RPMI8226 (cell line): ENCODE measurements around the gene LAT.
"Not testable (repeated sequence)": the region's sequence is repeated elsewhere in the genome, so short reads cannot be mapped to it uniquely, and the experiment has no call there.

Source experiments
- DNase-seq: peaks from one replicate; pipeline ENCODE4 v3.0.0-alpha.2; 2015

LAT gene, protein sequence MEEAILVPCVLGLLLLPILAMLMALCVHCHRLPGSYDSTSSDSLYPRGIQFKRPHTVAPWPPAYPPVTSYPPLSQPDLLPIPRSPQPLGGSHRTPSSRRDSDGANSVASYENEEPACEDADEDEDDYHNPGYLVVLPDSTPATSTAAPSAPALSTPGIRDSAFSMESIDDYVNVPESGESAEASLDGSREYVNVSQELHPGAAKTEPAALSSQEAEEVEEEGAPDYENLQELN

DNA sequence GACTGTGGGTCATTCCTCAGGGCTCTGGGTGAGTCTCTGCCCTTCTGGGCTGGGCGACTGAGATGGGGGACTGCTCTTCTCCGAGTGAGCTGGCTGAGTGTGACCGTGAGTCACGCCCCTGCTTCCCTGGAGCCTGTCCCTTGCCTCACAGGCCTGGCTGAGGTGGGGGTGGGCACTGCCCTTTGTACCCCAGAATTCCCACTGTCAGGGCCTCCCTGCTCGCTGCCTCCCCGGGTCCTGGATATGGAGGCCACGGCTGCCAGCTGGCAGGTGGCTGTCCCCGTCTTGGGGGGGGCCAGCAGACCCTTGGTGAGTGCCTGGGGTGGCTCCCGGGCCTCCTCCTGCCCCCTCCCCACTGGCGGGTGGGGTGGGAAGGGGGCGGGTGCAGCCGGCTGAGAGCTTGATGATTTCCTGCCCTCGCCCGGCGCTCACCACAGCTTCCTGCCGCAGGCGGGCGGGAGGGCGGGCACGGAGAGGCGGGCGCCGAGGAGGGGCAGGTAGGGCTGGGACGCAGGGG, at the start of gene LAT:
Gene LAT (plus strand): TSS at position 434 of the 517 bp plus-strand sequence. CDS start 366 bp downstream, outside the sequence.
- DNase-seq = peak; percentile 69

- no peak for DNase-seq
These were observed 49.5 kb upstream of the LAT start for GRCh38 chr16:28935346-28935745.

- DNase-seq = peak; percentile 80
These were observed 48.7 kb upstream of the LAT start for GRCh38 chr16:28935924-28936783.

DNA sequence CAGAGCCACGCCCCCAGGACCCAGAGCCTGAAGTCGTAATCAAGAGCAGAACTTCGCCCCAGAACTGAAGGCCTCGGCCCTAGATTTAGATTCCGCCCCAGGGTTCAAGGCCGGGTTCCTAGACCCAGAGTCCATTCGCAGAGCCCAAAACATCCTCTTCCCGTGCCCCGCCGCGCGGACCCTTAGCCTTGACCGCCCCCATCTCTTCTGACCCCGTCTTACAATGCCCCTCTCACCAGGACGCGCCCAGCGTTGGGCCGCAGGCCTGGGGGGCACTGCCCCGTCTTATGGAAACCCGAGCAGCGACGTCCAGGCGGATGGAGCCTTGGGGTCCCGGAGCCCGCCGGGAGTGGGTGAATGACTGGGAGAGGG, 48.1 kb upstream of the LAT start:
- no peak for DNase-seq

GRCh38 chr16:28937222-28937876, 47.5 kb upstream of the LAT start:
- no peak for DNase-seq

DNA sequence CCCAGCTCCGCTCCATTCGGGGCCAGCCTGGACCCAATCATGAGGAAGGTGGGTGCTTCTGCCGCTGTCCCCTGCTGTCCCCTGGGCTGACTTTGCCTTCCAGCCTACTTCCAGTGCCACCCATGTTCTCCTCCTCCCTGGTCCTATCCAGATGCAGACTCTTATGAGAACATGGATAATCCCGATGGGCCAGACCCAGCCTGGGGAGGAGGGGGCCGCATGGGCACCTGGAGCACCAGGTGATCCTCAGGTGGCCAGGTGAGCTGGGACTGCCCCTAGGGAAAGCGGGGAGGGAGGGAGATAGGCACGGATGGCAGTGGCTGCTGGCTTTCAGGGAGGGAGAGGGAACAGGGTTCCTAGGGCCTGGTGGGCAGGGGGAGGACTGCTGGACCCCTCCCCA, 46.1 kb upstream of the LAT start:
- no peak for DNase-seq

DNA sequence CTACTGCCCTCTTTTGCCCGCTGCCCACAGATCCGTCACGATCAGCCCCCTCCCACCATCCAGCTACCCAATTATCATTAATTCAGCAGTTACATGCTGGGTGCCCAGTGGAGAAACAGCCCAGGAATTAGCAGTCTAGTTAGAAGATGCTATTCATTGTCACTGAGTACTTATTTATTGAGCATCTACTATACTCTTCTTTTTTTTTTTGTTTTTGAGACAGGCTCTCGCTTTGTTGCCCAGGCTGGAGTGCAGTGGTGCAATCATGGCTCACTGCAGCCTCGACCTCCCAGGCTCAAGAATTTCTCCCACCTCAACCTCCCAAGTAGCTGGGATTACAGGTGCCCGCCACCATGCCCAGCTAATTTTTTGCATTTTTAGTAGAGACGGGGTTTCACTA, 45.0 kb upstream of the LAT start:
- not testable (repeated sequence) for DNase-seq

GRCh38 chr16:28943281-28943680, 41.6 kb upstream of the LAT start:
- DNase-seq = no peak

DNA sequence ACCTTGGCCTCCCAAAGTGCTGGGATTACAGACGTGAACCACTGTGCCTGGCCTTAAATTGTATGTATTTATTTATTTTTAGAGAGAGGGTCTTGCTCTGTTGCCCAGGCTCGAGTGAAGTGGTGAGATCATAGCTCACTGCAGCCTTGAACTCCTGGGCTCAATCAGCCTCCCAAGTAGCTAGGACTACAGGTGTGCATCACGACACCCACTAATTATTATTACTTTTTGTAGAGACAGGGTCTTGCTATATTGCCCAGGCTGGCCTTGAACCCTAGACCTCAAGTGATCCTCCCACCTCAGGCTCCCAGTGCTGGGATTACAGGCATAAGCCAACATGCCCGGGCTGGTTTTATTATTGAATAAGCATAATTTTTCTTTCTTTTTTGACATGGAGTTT, 38.2 kb upstream of the LAT start:
- DNase-seq = no peak

DNA sequence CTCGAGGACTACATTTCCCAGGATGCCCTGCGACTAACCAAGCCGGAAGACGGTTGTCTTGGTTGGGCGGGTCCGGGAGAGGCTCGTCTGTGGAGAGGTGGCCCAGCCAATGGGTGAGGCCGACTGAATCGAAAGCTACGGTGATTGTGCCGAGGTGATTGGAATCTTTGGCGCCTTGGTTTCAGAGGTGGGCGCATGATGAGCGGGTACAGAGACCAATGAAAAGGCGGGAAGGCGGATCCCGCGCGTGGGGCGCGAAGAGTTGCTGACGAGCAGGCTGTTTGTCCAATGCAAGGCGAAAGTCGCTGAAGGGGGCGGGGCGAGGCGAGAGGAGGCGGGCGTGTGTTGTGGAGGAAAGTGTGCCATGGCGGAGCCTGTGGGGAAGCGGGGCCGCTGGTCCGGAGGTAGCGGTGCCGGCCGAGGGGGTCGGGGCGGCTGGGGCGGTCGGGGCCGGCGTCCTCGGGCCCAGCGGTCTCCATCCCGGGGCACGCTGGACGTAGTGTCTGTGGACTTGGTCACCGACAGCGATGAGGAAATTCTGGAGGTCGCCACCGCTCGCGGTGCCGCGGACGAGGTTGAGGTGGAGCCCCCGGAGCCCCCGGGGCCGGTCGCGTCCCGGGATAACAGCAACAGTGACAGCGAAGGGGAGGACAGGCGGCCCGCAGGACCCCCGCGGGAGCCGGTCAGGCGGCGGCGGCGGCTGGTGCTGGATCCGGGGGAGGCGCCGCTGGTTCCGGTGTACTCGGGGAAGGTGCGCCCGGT, 34.0 kb upstream of the LAT start, which contains the start of gene NFATC2IP:
Gene NFATC2IP (plus strand): TSS at position 290 of the 762 bp plus-strand sequence. CDS start 75 bp downstream, at position 365.
- DNase-seq = peak; percentile 100

DNA sequence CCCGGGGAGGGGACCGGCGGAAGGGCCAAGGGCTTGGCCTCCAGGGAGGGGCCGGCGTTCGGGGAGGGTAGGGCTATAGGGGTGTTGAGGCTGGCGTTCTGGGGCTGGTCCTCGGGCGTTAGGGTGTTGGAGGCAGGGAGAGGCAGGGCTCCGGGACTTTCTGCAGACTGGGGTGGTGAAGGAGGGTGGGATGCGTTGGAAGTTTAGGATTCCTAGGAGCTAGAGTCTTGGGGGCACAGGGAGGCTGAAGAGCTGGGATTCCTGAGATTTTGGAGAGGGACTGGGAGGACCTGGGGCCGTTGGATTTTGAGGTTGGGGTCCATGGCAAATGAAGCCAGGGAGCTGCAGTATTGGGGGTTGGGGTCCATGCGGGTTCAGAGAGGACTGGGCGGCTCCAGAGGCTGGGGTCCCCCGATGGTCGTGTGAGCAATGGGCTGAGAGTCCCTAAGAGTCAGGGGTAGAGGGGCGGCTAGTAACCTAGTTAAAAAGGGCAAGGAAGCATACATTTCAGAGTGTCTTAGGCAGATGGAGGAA, 33.4 kb upstream of the LAT start:
- peak; percentile 56 for DNase-seq

GRCh38 chr16:28958216-28958615, 26.6 kb upstream of the LAT start:
- no peak for DNase-seq

DNA sequence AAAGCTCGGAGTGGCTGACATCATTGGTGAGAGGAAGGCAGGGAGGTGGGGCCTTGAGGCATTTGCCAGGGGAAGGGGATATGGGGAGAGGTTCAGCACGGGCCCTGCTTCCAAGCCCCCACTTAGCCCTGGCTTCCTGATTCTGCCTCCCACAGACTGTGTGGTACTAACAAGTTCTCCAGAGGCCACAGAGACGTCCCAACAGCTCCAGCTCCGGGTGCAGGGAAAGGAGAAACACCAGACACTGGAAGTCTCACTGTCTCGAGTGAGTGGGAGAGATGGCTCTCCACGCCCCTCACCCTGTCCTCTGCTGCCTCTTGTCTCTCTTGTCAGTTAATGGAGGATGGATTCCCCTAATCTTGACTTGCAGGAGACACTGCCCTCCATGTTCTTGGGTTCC, 26.0 kb upstream of the LAT start:
- DNase-seq = no peak

- no peak for DNase-seq
These were observed 20.8 kb upstream of the LAT start for GRCh38 chr16:28964072-28964471.

- no peak for DNase-seq
These were observed 20.4 kb upstream of the LAT start for GRCh38 chr16:28964496-28964895.

DNA sequence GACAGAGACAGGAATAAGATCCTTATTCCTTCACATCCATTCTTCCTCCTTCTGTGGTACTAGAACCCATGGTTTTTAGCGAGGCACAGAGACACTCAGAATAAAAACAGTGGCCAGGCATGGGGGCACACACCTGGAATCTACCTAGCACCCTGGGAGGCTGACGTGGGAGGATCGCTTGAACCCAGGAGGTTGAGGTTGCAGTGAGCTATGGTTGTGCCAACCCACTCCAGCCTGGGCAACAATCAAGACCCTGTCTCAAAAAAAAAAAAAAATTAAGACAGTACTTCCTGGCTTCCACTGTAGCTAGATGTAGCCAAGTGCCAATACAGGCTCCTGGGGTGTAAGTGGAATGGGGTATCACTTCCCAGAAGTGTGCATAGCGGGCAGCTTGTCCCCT, 17.7 kb upstream of the LAT start:
- no peak for DNase-seq

DNA sequence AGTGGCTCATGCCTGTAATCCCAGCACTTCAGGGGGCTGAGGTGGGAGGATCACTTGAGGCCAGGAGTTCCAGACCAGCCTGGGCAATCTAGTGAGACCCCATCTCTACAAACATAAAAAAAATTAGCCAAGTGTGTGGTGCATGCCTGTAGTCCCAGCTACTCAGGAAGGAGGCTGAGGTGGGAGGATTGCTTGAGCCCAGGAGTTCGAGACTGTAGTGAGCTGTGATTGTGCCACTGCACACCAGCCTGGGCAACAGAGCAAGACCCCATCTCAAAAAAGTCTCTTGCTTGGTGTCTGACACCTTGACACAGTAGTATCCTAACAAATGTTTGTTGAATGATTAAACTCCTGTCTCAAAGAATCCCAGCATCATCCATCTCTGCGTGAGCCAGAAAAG, 15.2 kb upstream of the LAT start:
- not testable (repeated sequence) for DNase-seq

- peak; percentile 29 for DNase-seq
These were observed 10.8 kb upstream of the LAT start for GRCh38 chr16:28974007-28974436.

DNA sequence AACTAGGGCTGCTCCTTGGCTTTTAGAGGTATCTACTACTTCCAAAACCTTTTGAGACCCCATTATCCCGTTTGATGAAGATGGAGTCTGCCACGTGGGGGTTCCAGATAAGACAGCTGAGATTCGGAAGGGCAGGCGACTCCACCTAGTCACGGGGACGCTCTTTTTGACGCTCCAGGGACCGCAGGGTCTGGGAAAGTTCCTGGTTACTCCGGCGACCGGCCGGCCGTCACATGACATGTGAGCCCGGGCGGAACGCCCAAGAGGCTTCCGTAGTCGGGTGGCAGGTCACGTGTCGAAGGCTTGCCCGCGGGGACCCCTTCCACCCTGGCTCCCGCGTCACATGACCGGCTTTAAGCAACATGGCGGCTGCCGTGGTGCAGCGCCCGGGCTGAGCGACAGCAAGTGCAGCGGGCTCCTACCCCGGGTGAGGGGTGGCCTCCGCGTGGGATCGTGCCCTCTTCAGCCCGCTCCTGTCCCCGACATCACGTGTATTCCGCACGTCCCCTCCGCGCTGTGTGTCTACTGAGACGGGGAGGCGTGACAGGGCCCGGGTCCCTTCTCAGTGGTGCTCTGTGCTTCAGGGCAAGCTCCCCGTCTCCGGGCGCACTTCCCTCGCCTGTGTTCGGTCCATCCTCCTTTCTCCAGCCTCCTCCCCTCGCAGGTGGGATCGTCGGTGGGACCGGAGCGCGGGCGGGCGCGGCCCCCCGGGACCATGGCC, 10.3 kb upstream of the LAT start, which contains the start of gene SPNS1:
Gene SPNS1 (plus strand): TSS at position 342 of the 721 bp plus-strand sequence. CDS start 374 bp downstream, at position 716.
- DNase-seq = peak; percentile 99

- no peak for DNase-seq
These were observed 9.7 kb upstream of the LAT start for GRCh38 chr16:28975158-28975599.
